ENCODE results near the gene CKAP5.

The CKAP5 gene

DNA sequence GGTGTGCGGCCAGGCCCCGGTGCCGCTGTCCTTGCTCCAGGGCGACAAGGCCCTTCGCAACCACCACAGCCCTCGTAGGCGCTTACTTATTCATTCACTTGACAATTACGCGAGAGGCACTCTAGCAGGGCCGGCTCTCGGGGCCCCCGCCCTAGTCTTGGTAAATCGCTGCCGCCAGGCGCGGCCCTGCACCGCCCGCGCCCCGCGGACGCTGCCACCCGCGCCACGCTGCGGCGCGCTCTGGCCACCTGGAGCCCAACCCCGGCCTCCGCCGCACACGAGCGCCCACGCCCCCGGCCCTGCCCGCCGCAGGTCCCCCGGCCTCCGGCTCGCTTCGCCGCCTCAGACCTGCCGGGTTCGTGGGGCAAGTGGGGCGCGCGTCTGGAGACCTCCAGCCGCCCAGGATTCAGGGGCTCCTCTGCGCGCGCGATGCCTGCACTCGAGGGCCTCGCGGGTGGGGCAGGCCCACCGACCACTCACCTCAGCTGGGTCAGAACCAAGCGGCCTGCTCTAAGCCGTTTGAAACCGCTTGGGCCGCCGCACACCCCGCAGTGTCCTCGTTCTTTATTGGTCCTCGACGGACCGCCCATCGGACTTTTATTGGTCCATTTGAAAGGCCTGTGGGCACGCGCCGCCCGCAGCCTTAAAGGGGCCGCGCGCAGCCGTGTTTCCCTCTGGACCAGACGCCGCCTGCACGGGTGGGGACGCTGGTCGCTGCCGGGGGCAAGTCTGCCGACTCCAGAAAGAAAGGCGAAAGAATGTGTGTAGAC lies at the start of gene CKAP5:
TSS of gene CKAP5 (minus strand) at position 541 of the 770 bp plus-strand sequence. CDS start 25,049 bp downstream, outside the sequence.
- H3K4me3 Mint-ChIP-seq: peak within 1 kb of the TSS; percentile 96
- peaks cover 14% of the 10 kb centered on the region for H3K36me3 Mint-ChIP-seq (ENCODE audit: low read depth)
- peaks cover 33% of the 10 kb centered on the region for H3K4me1 Mint-ChIP-seq (ENCODE audit: low read depth)
- H3K27me3 Mint-ChIP-seq: no peaks in the 10 kb centered on the region
- no peaks in the 10 kb centered on the region for H3K9me3 Mint-ChIP-seq
- H3K27ac Mint-ChIP-seq: peak within 1 kb of the TSS; percentile 91
- intact Hi-C loops (cut with micrococcal nuclease): loop anchor here (1.0 kb wide), 1 partner anchor 20 kb away; no protein-coding TSS in a partner anchor

DNA sequence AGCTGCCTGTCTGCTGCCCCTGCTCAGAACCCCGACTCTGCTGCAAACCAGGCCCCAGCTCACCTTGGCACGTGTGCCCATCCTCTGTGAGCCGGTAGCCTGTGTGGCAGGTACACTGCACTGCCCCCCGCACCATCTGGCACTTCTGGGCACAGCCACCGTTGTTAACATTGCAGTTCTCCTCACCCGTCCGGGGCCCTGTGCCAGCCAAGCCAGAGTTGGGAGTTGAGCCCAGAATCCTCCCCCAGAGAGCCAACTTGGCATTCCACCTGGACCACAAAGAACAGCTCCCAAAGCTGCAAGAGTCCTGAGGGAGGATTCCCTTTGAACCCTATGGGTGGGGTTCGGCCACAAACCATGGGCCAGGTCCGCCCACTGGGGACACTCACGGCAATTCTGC lies 49.7 kb upstream of the CKAP5 start:
- H3K27ac Mint-ChIP-seq: no peak overlapping the region
- H3K4me1 Mint-ChIP-seq (ENCODE audit: low read depth): no peaks in the 10 kb centered on the region
- no peaks in the 10 kb centered on the region for H3K27me3 Mint-ChIP-seq
- intact Hi-C loops (cut with micrococcal nuclease): no loop called here
- no peaks in the 10 kb centered on the region for H3K36me3 Mint-ChIP-seq (ENCODE audit: low read depth)
- H3K4me3 Mint-ChIP-seq: no peak overlapping the region
- H3K9me3 Mint-ChIP-seq: no peaks in the 10 kb centered on the region

DNA sequence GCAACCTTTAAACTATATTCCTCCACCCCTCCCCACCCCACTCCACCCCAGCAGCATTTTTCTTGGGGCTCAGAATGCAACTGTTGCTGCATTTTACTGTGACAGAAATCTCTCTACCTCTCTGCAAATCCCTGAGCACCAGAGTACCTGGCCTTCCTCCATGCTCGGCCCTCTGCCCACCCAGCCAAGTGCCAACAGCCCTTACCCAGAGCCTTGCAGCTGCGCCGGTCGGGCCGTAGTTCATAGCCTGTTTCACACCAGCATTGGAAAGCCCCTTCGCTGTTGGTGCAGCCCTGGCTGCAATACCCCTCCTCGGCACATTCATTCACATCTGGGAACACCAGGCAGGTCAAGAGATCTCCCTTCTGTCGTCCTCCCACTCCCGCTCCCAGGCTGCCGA lies 48.9 kb upstream of the CKAP5 start:
- no peaks in the 10 kb centered on the region for H3K9me3 Mint-ChIP-seq
- H3K27me3 Mint-ChIP-seq: no peaks in the 10 kb centered on the region
- no peaks in the 10 kb centered on the region for H3K4me1 Mint-ChIP-seq (ENCODE audit: low read depth)
- intact Hi-C loops (cut with micrococcal nuclease): no loop called here
- no peaks in the 10 kb centered on the region for H3K36me3 Mint-ChIP-seq (ENCODE audit: low read depth)
- H3K4me3 Mint-ChIP-seq: no peak overlapping the region
- H3K27ac Mint-ChIP-seq: no peak overlapping the region

DNA sequence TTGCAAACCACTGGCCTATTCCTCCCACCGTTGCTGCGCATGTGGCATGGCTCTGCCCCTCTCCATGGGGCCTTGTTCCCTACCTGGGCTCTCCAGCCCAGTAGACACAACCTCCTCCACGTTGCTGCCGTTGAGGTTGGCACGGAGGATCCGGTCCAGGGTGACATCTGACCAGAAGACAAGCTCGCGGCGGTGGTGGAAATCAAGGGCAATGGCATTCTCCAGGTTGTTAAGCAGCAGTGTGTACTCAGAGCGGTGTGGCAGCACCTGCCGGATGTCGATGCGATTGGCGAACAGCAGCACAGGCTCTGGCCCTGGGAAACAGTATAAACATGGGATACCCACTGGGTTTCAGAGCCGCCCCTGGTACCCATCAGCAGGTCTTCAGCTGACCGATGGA lies 48.4 kb upstream of the CKAP5 start:
- intact Hi-C loops (cut with micrococcal nuclease): no loop called here
- Mint-ChIP-seq H3K27ac (no peak overlapping the region), H3K36me3 (ENCODE audit: low read depth) (no peaks in the 10 kb centered on the region), H3K9me3 (no peaks in the 10 kb centered on the region), H3K4me3 (no peak overlapping the region), H3K4me1 (ENCODE audit: low read depth) (no peaks in the 10 kb centered on the region), H3K27me3 (no peaks in the 10 kb centered on the region)

DNA sequence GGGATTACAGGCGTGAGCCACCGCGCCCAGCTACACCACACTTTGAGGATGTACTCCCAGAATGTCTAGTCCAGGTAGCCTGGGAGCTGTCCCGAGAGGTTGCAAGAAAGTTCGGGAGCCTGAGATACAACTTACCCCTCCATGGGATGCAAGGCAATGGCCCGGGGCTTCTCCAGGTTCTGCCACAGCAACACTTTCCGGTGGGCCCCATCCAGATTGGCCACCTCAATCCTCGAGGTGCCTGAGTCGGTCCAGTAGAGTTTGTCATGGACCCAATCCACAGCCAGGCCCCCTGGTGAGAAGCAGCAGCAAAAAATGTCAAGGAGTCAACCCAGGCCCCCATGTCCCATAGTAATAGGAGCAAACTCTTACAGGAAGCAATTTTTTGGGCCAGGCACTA lies 46.8 kb upstream of the CKAP5 start:
- Mint-ChIP-seq H3K36me3 (ENCODE audit: low read depth) (no peaks in the 10 kb centered on the region), H3K27me3 (peaks cover 3% of the 10 kb centered on the region), H3K4me3 (no peak overlapping the region), H3K4me1 (ENCODE audit: low read depth) (no peaks in the 10 kb centered on the region), H3K27ac (no peak overlapping the region), H3K9me3 (no peaks in the 10 kb centered on the region)
- intact Hi-C loops (cut with micrococcal nuclease): no loop called here

DNA sequence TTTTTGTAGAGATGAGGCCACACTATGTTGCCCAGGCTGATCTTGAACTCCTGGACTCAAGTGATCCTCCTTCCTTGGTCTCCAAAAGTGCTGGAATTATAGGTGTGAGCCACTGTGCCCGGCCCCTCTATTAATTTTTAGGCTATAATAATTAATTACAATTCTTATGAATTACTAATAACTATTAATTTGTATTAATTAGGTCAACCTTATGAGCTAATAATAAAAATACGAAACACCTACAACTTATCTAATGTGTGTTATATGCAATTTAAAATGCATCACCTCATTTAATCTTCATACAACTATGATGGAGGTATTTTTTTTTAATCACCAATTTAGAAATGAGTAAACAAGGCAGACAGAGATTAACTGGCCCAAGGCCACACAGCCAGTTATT lies 46.0 kb upstream of the CKAP5 start:
- Mint-ChIP-seq H3K4me3 (no peak overlapping the region), H3K27ac (no peak overlapping the region), H3K36me3 (ENCODE audit: low read depth) (no peaks in the 10 kb centered on the region), H3K27me3 (peaks cover 3% of the 10 kb centered on the region), H3K4me1 (ENCODE audit: low read depth) (no peaks in the 10 kb centered on the region), H3K9me3 (no peaks in the 10 kb centered on the region)
- intact Hi-C loops (cut with micrococcal nuclease): no loop called here

DNA sequence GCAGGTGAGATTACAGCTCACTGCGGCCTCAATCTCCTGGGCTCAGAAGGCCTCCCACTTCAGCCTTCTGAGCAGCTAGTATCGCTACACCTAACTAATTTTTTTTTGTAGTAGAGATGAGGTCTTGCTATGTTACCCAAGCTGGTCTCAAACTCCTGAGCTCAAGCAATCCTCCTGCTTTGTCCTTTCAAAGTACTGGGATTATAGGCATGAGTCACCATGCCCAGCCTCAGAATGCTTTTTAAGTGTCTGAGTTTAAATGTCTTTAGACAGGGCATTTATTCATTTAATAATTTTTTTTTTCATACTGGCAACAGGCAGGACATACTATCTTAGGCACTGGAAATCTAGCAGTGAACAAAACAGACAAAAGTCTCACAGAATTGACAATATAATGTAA lies 44.6 kb upstream of the CKAP5 start:
- no peak overlapping the region for H3K4me3 Mint-ChIP-seq
- H3K27ac Mint-ChIP-seq: no peak overlapping the region
- no peaks in the 10 kb centered on the region for H3K9me3 Mint-ChIP-seq
- H3K27me3 Mint-ChIP-seq: peaks cover 3% of the 10 kb centered on the region
- no peaks in the 10 kb centered on the region for H3K36me3 Mint-ChIP-seq (ENCODE audit: low read depth)
- H3K4me1 Mint-ChIP-seq (ENCODE audit: low read depth): no peaks in the 10 kb centered on the region
- intact Hi-C loops (cut with micrococcal nuclease): no loop called here

DNA sequence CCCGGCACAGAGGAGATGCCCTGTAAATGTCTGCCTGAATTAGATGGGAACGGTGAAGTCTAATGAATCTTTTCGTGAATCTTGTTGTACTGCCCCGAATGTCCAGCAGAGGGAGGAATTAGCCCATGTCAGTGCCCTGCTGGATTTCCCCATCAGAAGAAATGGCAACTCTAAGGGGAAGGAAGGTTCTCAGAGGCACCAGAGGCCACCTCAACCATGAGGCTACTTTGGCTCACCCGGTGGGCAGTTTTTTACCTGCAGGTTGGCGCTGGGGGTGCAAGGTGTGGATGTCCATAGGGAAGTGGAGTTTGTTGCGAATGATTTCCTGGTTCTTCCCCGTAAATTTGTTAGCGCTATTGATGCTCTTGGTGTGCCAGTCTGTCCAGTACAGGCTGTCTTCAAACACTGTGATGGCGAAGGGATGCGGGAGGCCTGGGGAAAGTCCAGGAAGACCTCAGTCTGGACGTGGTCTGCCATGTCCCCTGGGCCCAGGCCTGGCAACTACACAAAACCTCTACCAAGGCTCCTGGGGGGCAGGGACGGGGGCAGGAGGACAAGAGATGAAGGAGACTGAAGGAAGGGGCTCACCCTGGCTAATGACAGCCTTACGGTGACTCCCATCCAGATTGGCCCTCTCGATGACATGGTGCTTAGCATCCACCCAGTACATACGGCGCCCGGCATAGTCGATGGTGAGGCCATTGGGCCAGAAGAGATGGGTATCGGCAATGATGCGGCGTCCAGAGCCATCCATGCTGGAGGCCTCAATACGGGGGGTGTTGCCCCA lies 43.8 kb upstream of the CKAP5 start:
- Mint-ChIP-seq H3K4me3 (no peak overlapping the region), H3K36me3 (ENCODE audit: low read depth) (no peaks in the 10 kb centered on the region), H3K27me3 (peaks cover 3% of the 10 kb centered on the region), H3K9me3 (no peaks in the 10 kb centered on the region), H3K27ac (no peak overlapping the region), H3K4me1 (ENCODE audit: low read depth) (no peaks in the 10 kb centered on the region)
- intact Hi-C loops (cut with micrococcal nuclease): loop anchor here (1.0 kb wide), 1 partner anchor 263 kb away; no protein-coding TSS in a partner anchor

DNA sequence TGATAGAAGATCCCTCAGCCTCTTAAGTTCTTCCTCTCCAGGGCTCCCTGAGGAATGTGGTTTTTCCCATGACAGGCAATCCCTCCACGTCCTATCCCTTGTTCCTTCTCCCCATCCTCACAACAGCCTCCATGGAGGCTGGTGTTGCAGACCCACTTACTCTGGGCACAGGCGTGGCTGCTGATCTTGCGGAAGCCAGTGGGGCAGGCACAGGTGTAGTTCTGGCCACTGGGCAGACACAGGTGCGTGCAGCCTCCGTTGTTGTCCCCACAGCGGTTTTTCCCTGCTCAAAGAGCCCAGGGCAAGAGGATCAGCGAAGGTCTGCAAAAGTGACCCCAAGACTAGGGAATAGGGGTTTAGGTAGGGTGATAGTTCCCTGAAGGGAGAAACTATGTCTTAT lies 43.2 kb upstream of the CKAP5 start:
- Mint-ChIP-seq H3K4me1 (ENCODE audit: low read depth) (no peaks in the 10 kb centered on the region), H3K36me3 (ENCODE audit: low read depth) (no peaks in the 10 kb centered on the region), H3K4me3 (no peak overlapping the region), H3K9me3 (no peaks in the 10 kb centered on the region), H3K27ac (no peak overlapping the region), H3K27me3 (peaks cover 3% of the 10 kb centered on the region)
- intact Hi-C loops (cut with micrococcal nuclease): loop anchor here (1.0 kb wide), 1 partner anchor 264 kb away; no protein-coding TSS in a partner anchor

DNA sequence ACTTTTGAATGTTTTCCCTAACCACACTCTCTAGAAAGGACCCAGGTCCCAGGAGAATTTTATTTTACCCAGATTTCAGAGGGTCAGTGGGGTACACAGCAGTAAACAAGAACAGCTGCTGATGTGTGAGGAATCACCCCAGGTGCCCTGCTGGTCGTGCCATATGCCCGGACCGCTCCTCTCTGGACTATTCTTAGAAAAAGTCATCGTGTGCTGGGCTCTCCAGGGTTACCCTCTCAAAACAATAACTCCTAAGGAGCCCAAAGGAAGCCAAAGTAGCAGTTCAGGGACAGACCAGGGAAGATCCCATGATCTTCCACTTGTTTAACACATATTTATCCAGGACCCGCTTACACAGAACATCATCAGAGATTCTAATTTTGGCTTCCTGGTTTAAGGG lies 42.6 kb upstream of the CKAP5 start:
- Mint-ChIP-seq H3K4me3 (no peak overlapping the region), H3K36me3 (ENCODE audit: low read depth) (no peaks in the 10 kb centered on the region), H3K27me3 (peaks cover 3% of the 10 kb centered on the region), H3K4me1 (ENCODE audit: low read depth) (no peaks in the 10 kb centered on the region), H3K27ac (no peak overlapping the region), H3K9me3 (no peaks in the 10 kb centered on the region)
- intact Hi-C loops (cut with micrococcal nuclease): loop anchor here (1.0 kb wide), 1 partner anchor 265 kb away; no protein-coding TSS in a partner anchor

DNA sequence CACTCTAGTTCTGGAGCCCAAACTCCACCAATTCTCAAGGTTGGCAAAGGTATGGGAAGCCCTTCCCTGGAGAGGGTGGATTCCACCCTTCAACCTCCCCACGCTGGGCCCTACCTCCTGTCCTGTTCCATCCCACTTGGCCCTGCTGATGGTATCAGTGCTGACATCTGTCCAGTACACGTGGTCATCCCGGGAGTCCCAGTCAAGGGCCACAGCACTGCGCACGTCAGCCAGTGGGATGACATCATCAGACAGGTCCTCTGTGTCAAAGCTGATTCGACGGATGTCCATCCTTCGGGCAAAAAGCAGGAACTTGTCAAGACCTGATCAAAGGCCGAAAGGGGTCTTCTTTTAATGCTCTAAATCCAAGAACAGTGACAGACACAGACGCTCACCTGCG lies 40.1 kb upstream of the CKAP5 start:
- H3K9me3 Mint-ChIP-seq: no peaks in the 10 kb centered on the region
- intact Hi-C loops (cut with micrococcal nuclease): no loop called here
- H3K4me3 Mint-ChIP-seq: no peak overlapping the region
- H3K27ac Mint-ChIP-seq: no peak overlapping the region
- no peaks in the 10 kb centered on the region for H3K36me3 Mint-ChIP-seq (ENCODE audit: low read depth)
- H3K27me3 Mint-ChIP-seq: peaks cover 3% of the 10 kb centered on the region
- no peaks in the 10 kb centered on the region for H3K4me1 Mint-ChIP-seq (ENCODE audit: low read depth)

DNA sequence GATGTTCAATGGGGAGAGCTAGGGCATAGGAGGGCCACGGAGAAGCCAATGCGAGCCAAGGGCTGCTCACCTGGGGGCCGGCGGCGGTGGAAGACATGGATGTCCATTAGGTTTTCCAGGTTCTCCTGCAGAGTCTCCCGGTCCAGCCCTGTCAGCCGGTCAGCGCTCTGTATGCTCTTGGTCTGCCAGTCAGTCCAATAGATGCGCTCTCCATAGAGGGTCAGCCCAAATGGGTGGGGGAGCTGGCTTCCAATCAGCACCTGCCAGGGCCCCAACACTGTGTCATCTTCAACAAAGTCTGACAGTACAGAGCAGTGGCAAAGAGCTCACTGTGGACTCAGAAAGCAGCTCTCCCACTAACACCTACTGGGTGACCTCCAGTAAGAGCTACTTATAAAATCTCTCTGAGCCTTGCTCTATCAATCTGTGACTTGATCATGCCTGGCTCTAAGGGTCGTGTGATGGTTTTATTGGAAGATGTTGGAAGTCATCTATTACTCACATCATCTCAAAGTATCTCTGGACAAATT lies 33.0 kb upstream of the CKAP5 start:
- no peak overlapping the region for H3K27ac Mint-ChIP-seq
- H3K4me1 Mint-ChIP-seq (ENCODE audit: low read depth): no peaks in the 10 kb centered on the region
- intact Hi-C loops (cut with micrococcal nuclease): no loop called here
- H3K27me3 Mint-ChIP-seq: peaks cover 2% of the 10 kb centered on the region
- H3K4me3 Mint-ChIP-seq: no peak overlapping the region
- no peaks in the 10 kb centered on the region for H3K9me3 Mint-ChIP-seq
- H3K36me3 Mint-ChIP-seq (ENCODE audit: low read depth): no peaks in the 10 kb centered on the region

DNA sequence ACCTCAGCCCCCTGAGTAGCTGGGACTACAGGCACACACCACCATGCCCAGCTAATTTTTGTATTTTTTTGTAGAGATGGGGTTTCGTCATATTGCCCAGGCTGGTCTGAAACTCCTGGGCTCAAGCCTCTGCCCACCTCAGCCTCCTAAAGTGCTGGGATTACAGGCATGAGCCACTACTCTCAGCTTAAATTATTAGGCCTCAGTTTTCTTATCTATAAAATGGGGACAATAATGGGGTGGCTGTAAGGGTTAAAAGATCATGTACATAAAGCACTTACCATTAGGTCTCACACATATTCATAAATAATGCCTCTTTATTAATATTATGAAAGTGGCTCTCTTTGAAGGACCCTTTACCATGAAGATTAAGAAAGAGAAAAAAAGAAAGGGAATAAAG lies 31.5 kb upstream of the CKAP5 start:
- no peaks in the 10 kb centered on the region for H3K36me3 Mint-ChIP-seq (ENCODE audit: low read depth)
- H3K27ac Mint-ChIP-seq: no peak overlapping the region
- no peak overlapping the region for H3K4me3 Mint-ChIP-seq
- H3K9me3 Mint-ChIP-seq: no peaks in the 10 kb centered on the region
- H3K27me3 Mint-ChIP-seq: peaks cover 3% of the 10 kb centered on the region
- no peaks in the 10 kb centered on the region for H3K4me1 Mint-ChIP-seq (ENCODE audit: low read depth)
- intact Hi-C loops (cut with micrococcal nuclease): no loop called here

DNA sequence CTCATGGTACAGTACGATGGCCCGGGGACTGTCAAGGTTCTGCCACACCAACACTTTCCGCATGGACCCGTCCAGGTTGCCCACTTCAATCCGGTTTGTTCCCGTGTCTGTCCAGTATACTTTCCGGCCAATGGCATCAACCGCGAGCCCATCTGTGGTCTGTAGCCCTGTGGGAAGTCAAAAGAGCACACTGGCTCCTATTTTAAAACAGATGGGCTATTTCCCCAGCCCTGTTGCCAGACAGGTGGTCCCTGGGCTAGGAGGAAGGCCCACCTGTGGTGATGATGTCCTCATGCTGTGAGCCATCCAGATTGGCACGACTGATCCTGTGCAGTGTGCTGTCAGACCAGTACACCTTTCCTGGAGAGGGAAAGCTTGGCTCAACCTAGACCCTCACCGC lies 30.4 kb upstream of the CKAP5 start:
- Mint-ChIP-seq H3K4me3 (no peak overlapping the region), H3K27me3 (peaks cover 3% of the 10 kb centered on the region), H3K27ac (no peak overlapping the region), H3K36me3 (ENCODE audit: low read depth) (no peaks in the 10 kb centered on the region), H3K4me1 (ENCODE audit: low read depth) (no peaks in the 10 kb centered on the region), H3K9me3 (no peaks in the 10 kb centered on the region)
- intact Hi-C loops (cut with micrococcal nuclease): no loop called here

All from dendritic cell treated with granulocyte-macrophage colony-stimulating factor and Interleukin-4, amounts not matched to agents 40 ng/mL and 50 ng/mL, for 4 days (primary cell).